Activated naive CD4-positive, alpha-beta T cell treated with anti-CD3 and anti-CD28 coated beads, Interleukin-2, amount 50 U/mL, for 24 hours (primary cell): ENCODE results near the gene HS6ST2.

Experiments
- H3K27ac Mint-ChIP-seq: one replicate; pipeline ENCODE4 v1.8.0; 2021; ENCODE audit warnings: mild to moderate bottlenecking, mixed read lengths
- H3K27me3 Mint-ChIP-seq: one replicate; pipeline ENCODE4 v1.8.0; 2021; ENCODE audit warnings: mixed read lengths
- H3K36me3 Mint-ChIP-seq: one replicate; pipeline ENCODE4 v1.8.0; 2021; ENCODE audit warnings: mixed read lengths
- H3K4me1 Mint-ChIP-seq: one replicate; pipeline ENCODE4 v1.8.0; 2021; ENCODE audit warnings: mixed read lengths
- H3K4me3 Mint-ChIP-seq: one replicate; pipeline ENCODE4 v1.8.0; 2021; ENCODE audit warnings: mild to moderate bottlenecking, mixed read lengths
- H3K9me3 Mint-ChIP-seq: one replicate; pipeline ENCODE4 v1.8.0; 2021; ENCODE audit warnings: mixed read lengths

Gene HS6ST2

GRCh38 chrX:132728296-132728695 is 230.1 kb downstream of the HS6ST2 start:
- no peak overlapping the region for H3K27ac Mint-ChIP-seq
- H3K27me3 Mint-ChIP-seq, result no peaks in the 10 kb centered on the region
- H3K36me3 Mint-ChIP-seq, result no peaks in the 10 kb centered on the region
- no peaks in the 10 kb centered on the region for H3K4me1 Mint-ChIP-seq
- H3K9me3 Mint-ChIP-seq, result no peaks in the 10 kb centered on the region
- H3K4me3 Mint-ChIP-seq, result no peak overlapping the region

- Mint-ChIP-seq H3K4me1 (no peaks in the 10 kb centered on the region), H3K36me3 (no peaks in the 10 kb centered on the region), H3K27ac (no peak overlapping the region), H3K9me3 (no peaks in the 10 kb centered on the region), H3K4me3 (no peak overlapping the region), H3K27me3 (peaks cover 3% of the 10 kb centered on the region)
Measured at GRCh38 chrX:132718431-132718958, 239.9 kb downstream of the HS6ST2 start.

GRCh38 chrX:132716006-132716405 is 242.4 kb downstream of the HS6ST2 start:
- Mint-ChIP-seq H3K27me3 (peaks cover 3% of the 10 kb centered on the region), H3K4me3 (no peak overlapping the region), H3K9me3 (no peaks in the 10 kb centered on the region), H3K27ac (no peak overlapping the region), H3K4me1 (no peaks in the 10 kb centered on the region), H3K36me3 (no peaks in the 10 kb centered on the region)

- no peaks in the 10 kb centered on the region for H3K4me1 Mint-ChIP-seq
- no peak overlapping the region for H3K4me3 Mint-ChIP-seq
- H3K27ac Mint-ChIP-seq, result no peak overlapping the region
- no peaks in the 10 kb centered on the region for H3K36me3 Mint-ChIP-seq
- no peaks in the 10 kb centered on the region for H3K27me3 Mint-ChIP-seq
- H3K9me3 Mint-ChIP-seq, result no peaks in the 10 kb centered on the region
Measured at GRCh38 chrX:132714913-132715312, 243.5 kb downstream of the HS6ST2 start.

GRCh38 chrX:132712350-132712749 is 246.1 kb downstream of the HS6ST2 start:
- Mint-ChIP-seq H3K4me3 (no peak overlapping the region), H3K36me3 (no peaks in the 10 kb centered on the region), H3K4me1 (no peaks in the 10 kb centered on the region)

GRCh38 chrX:132710656-132711155 is 247.7 kb downstream of the HS6ST2 start:
- Mint-ChIP-seq H3K9me3 (no peaks in the 10 kb centered on the region), H3K36me3 (no peaks in the 10 kb centered on the region), H3K4me1 (no peaks in the 10 kb centered on the region), H3K27me3 (no peaks in the 10 kb centered on the region), H3K4me3 (no peak overlapping the region), H3K27ac (no peak overlapping the region)

More at GRCh38 chrX:132712350-132712749, 246.1 kb downstream of the HS6ST2 start:
- Mint-ChIP-seq H3K9me3 (no peaks in the 10 kb centered on the region), H3K27ac (no peak overlapping the region), H3K27me3 (no peaks in the 10 kb centered on the region)

GRCh38 chrX:132708529-132708928 is 249.9 kb downstream of the HS6ST2 start:
- H3K9me3 Mint-ChIP-seq, result no peaks in the 10 kb centered on the region
- no peaks in the 10 kb centered on the region for H3K27me3 Mint-ChIP-seq
- no peaks in the 10 kb centered on the region for H3K36me3 Mint-ChIP-seq
- H3K27ac Mint-ChIP-seq, result no peak overlapping the region
- H3K4me1 Mint-ChIP-seq, result no peaks in the 10 kb centered on the region
- H3K4me3 Mint-ChIP-seq, result no peak overlapping the region

GRCh38 chrX:132704769-132705168 is 253.7 kb downstream of the HS6ST2 start:
- no peak overlapping the region for H3K4me3 Mint-ChIP-seq
- H3K27ac Mint-ChIP-seq, result no peak overlapping the region
- H3K4me1 Mint-ChIP-seq, result no peaks in the 10 kb centered on the region
- H3K27me3 Mint-ChIP-seq, result no peaks in the 10 kb centered on the region
- no peaks in the 10 kb centered on the region for H3K36me3 Mint-ChIP-seq
- H3K9me3 Mint-ChIP-seq, result no peaks in the 10 kb centered on the region

GRCh38 chrX:132694382-132694781 is 264.0 kb downstream of the HS6ST2 start:
- Mint-ChIP-seq H3K9me3 (no peaks in the 10 kb centered on the region), H3K4me1 (no peaks in the 10 kb centered on the region), H3K4me3 (no peak overlapping the region), H3K36me3 (no peaks in the 10 kb centered on the region), H3K27me3 (peaks cover 8% of the 10 kb centered on the region), H3K27ac (no peak overlapping the region)

GRCh38 chrX:132692526-132692925 is 265.9 kb downstream of the HS6ST2 start:
- Mint-ChIP-seq H3K9me3 (no peaks in the 10 kb centered on the region), H3K27me3 (peaks cover 6% of the 10 kb centered on the region), H3K4me3 (no peak overlapping the region), H3K27ac (no peak overlapping the region), H3K4me1 (no peaks in the 10 kb centered on the region), H3K36me3 (no peaks in the 10 kb centered on the region)

- H3K36me3 Mint-ChIP-seq, result no peaks in the 10 kb centered on the region
- peaks cover 6% of the 10 kb centered on the region for H3K27me3 Mint-ChIP-seq
- no peak overlapping the region for H3K4me3 Mint-ChIP-seq
- H3K4me1 Mint-ChIP-seq, result no peaks in the 10 kb centered on the region
- no peak overlapping the region for H3K27ac Mint-ChIP-seq
- no peaks in the 10 kb centered on the region for H3K9me3 Mint-ChIP-seq
Measured at GRCh38 chrX:132692066-132692465, 266.4 kb downstream of the HS6ST2 start.

- Mint-ChIP-seq H3K4me3 (no peak overlapping the region), H3K27me3 (peaks cover 8% of the 10 kb centered on the region), H3K4me1 (no peaks in the 10 kb centered on the region), H3K27ac (no peak overlapping the region), H3K36me3 (no peaks in the 10 kb centered on the region), H3K9me3 (no peaks in the 10 kb centered on the region)
Measured at GRCh38 chrX:132689612-132690563, 268.5 kb downstream of the HS6ST2 start.

- Mint-ChIP-seq H3K27ac (no peak overlapping the region), H3K9me3 (no peaks in the 10 kb centered on the region), H3K27me3 (peaks cover 4% of the 10 kb centered on the region), H3K4me1 (no peaks in the 10 kb centered on the region), H3K4me3 (no peak overlapping the region), H3K36me3 (no peaks in the 10 kb centered on the region)
Measured at GRCh38 chrX:132685276-132685675, 273.2 kb downstream of the HS6ST2 start.

GRCh38 chrX:132677233-132677716 is 281.2 kb downstream of the HS6ST2 start:
- Mint-ChIP-seq H3K27me3 (peaks cover 3% of the 10 kb centered on the region), H3K4me1 (no peaks in the 10 kb centered on the region), H3K36me3 (no peaks in the 10 kb centered on the region), H3K9me3 (no peaks in the 10 kb centered on the region), H3K27ac (no peak overlapping the region), H3K4me3 (no peak overlapping the region)

- Mint-ChIP-seq H3K27ac (no peak overlapping the region), H3K27me3 (peaks cover 3% of the 10 kb centered on the region), H3K4me3 (no peak overlapping the region)
Measured at GRCh38 chrX:132676561-132677186, 281.8 kb downstream of the HS6ST2 start.

GRCh38 chrX:132676102-132676501 is 282.3 kb downstream of the HS6ST2 start:
- no peaks in the 10 kb centered on the region for H3K36me3 Mint-ChIP-seq
- no peak overlapping the region for H3K27ac Mint-ChIP-seq
- no peak overlapping the region for H3K4me3 Mint-ChIP-seq
- H3K9me3 Mint-ChIP-seq, result no peaks in the 10 kb centered on the region
- H3K4me1 Mint-ChIP-seq, result no peaks in the 10 kb centered on the region
- peaks cover 3% of the 10 kb centered on the region for H3K27me3 Mint-ChIP-seq

More at GRCh38 chrX:132676561-132677186, 281.8 kb downstream of the HS6ST2 start:
- Mint-ChIP-seq H3K9me3 (no peaks in the 10 kb centered on the region), H3K4me1 (no peaks in the 10 kb centered on the region), H3K36me3 (no peaks in the 10 kb centered on the region)
